HepG2 (cell line): Measurements from ENCODE around the gene SRC. TPM values are rescaled to one million over a fixed set of nuclear protein-coding genes. Genes with fewer than 3 reads are reported as not detected.

Source experiments
- ATAC-seq: fragments of 200-7000 bp; cut with Tn5 transposase; 3 replicates; pipeline ENCODE4 v1.9.1; 2020; ENCODE audit warnings: mild to moderate bottlenecking, moderate library complexity
- BruUV-seq: library from RNA; stranded (reverse); fragments of 400-500 nt; replicated peaks from 2 replicates; lab custom pipeline; 2021; lab: Mats Ljungman, UMichigan
- CTCF ChIA-PET: fragments of 300-600 bp; formaldehyde crosslinking; extraction: SDS; loops from one replicate; lab custom pipeline; 2021; ENCODE audit warnings: low total read pairs, inconsistent platforms, low intra/inter-chr PET ratio; lab: Yijun Ruan, JAX
- POLR2A ChIA-PET: fragments of 350-600 bp; sonication (Branson Sonifier 250); formaldehyde crosslinking; loops from one replicate; lab custom pipeline; 2020; ENCODE audit warnings: antibody characterized with exemption, inconsistent platforms; lab: Yijun Ruan, JAX
- DNase-seq: peaks from one replicate; pipeline ENCODE4 v3.0.0-alpha.2; 2015; ENCODE audit warnings: low spot score
- FAIRE-seq: peaks from 3 replicates; lab custom pipeline; 2011; peaks lifted over from hg19 to GRCh38; lab: Jason Lieb, UNC
- H2AFZ ChIP-seq: one replicate; pipeline ENCODE4 v1.6.1; 2011; ENCODE audit warnings: low read length, inconsistent platforms
- H3K27ac ChIP-seq: fragments of 300-600 bp; 3 replicates; pipeline ENCODE4 v1.8.0; 2011; ENCODE audit warnings: mixed run types, mild to moderate bottlenecking, mixed read lengths, low read length, inconsistent platforms; ENCODE audit not compliant: insufficient read depth; ENCODE audit errors: extremely low read length
- H3K27me3 ChIP-seq, 2 experiments: fragments of 200-600 bp in 1 of 2; 2 replicates in 1 of 2; 3 replicates in 1 of 2; pipeline versions ENCODE4 v1.6.0 to v1.8.0; 2011; ENCODE audit warnings: low read length in 2 of 2, mild to moderate bottlenecking in 2 of 2, moderate library complexity in 2 of 2, inconsistent platforms in 1 of 2; ENCODE audit not compliant: insufficient read depth in 2 of 2, control insufficient read depth in 1 of 2
- H3K36me3 ChIP-seq, 2 experiments: fragments of 200-600 bp in 1 of 2; replicated peaks in 1 of 2; 2 replicates in 1 of 2; 3 replicates in 1 of 2; pipeline versions ENCODE4 v1.5.1 to v1.8.0; 2011; ENCODE audit warnings: low read length in 2 of 2, inconsistent platforms in 1 of 2; ENCODE audit not compliant: insufficient read depth in 2 of 2, control insufficient read depth in 1 of 2
- H3K4me1 ChIP-seq: 2 replicates; pipeline ENCODE4 v1.5.1; 2012; ENCODE audit warnings: low read length, inconsistent platforms; ENCODE audit not compliant: insufficient read depth
- H3K4me2 ChIP-seq: 2 replicates; pipeline ENCODE4 v1.6.0; 2011; ENCODE audit warnings: low read depth, low read length, inconsistent platforms
- H3K4me3 ChIP-seq, 3 experiments: fragments of 200-600 bp in 1 of 3; sonication (generic), shearing (Covaris generic) in 1 of 3; replicated peaks in 1 of 3; 2 replicates each; pipeline ENCODE4 v1.5.1; 2011 to 2016; ENCODE audit warnings: low read length in 3 of 3, inconsistent platforms in 2 of 3, low read depth in 2 of 3, mild to moderate bottlenecking in 2 of 3, control low read depth in 1 of 3, mixed read lengths in 1 of 3; ENCODE audit not compliant: insufficient read depth in 1 of 3
- H3K79me2 ChIP-seq: one replicate; pipeline ENCODE4 v1.6.1; 2011; ENCODE audit warnings: low read length, inconsistent platforms; ENCODE audit not compliant: insufficient read depth
- H3K9ac ChIP-seq: 2 replicates; pipeline ENCODE4 v1.6.0; 2011; ENCODE audit warnings: mild to moderate bottlenecking, low read depth, low read length, inconsistent platforms; ENCODE audit not compliant: insufficient read depth
- H3K9me3 ChIP-seq: 2 replicates; pipeline ENCODE4 v1.5.1; 2012; ENCODE audit warnings: mild to moderate bottlenecking, low read length
- H4K20me1 ChIP-seq: 2 replicates; pipeline ENCODE4 v1.6.0; 2011; ENCODE audit warnings: inconsistent platforms, mild to moderate bottlenecking, low read length, moderate library complexity; ENCODE audit not compliant: insufficient read depth
- CAMTA2 ChIP-seq: sonication (generic); formaldehyde crosslinking; IDR thresholded peaks from 2 replicates; pipeline ENCODE4 v1.4.0; 2020; ENCODE audit warnings: mild to moderate bottlenecking, missing genetic modification reagents, borderline replicate concordance
- FOXO1 ChIP-seq: sonication (generic); formaldehyde crosslinking; IDR thresholded peaks from 2 replicates; pipeline ENCODE4 v1.4.0; 2020; ENCODE audit warnings: missing genetic modification reagents
- JUND ChIP-seq: sonication (generic); formaldehyde crosslinking; IDR thresholded peaks from 2 replicates; pipeline ENCODE4 v1.8.0; 2022; ENCODE audit warnings: mild to moderate bottlenecking, missing genetic modification reagents
- KMT2B ChIP-seq: IDR thresholded peaks from 2 replicates; pipeline ENCODE4 v1.6.1; 2016; ENCODE audit warnings: missing genetic modification reagents, missing compliant biosample characterization
- MAFG ChIP-seq: sonication (generic); formaldehyde crosslinking; IDR thresholded peaks from 2 replicates; pipeline ENCODE4 v1.5.1; 2020; ENCODE audit warnings: mild to moderate bottlenecking, missing genetic modification reagents
- PCBP2 ChIP-seq: fragments of 200-400 bp; formaldehyde crosslinking; optimal IDR thresholded peaks from 2 replicates; pipeline ENCODE3; 2018; ENCODE audit warnings: low read length, low read depth; ENCODE audit not compliant: poor library complexity, severe bottlenecking
- POLR2A ChIP-seq, 2 experiments: IDR thresholded peaks; 2 replicates each; pipeline ENCODE4 v1.6.1; 2011; ENCODE audit warnings: low read depth in 2 of 2, low read length in 2 of 2, mild to moderate bottlenecking in 1 of 2, moderate library complexity in 1 of 2; ENCODE audit not compliant: insufficient read depth in 1 of 2
- POLR2G ChIP-seq: fragments of 200-400 bp; formaldehyde crosslinking; IDR thresholded peaks from 2 replicates; pipeline ENCODE4 v1.6.1; 2018; ENCODE audit warnings: mild to moderate bottlenecking, low read depth, low read length, moderate library complexity
- SKI ChIP-seq: fragments of 450-650 bp; IDR thresholded peaks from one replicate; pipeline ENCODE4 v1.6.1; 2018; ENCODE audit warnings: mild to moderate bottlenecking; ENCODE audit not compliant: partially characterized antibody
- ZBTB21 ChIP-seq: sonication (generic); formaldehyde crosslinking; IDR thresholded peaks from 2 replicates; pipeline ENCODE4 v1.4.0; 2020; ENCODE audit warnings: missing genetic modification reagents
- ZNF180 ChIP-seq: sonication (generic); formaldehyde crosslinking; IDR thresholded peaks from 2 replicates; pipeline ENCODE4 v1.4.0; 2020; ENCODE audit warnings: low read depth, missing genetic modification reagents, borderline replicate concordance
- ZNF501 ChIP-seq: sonication (generic); formaldehyde crosslinking; IDR thresholded peaks from 2 replicates; pipeline ENCODE4 v1.5.1; 2020; ENCODE audit warnings: mild to moderate bottlenecking, moderate library complexity, missing genetic modification reagents
- ZNF564 ChIP-seq: sonication (generic); formaldehyde crosslinking; IDR thresholded peaks from 2 replicates; pipeline ENCODE4 v1.8.1; 2023; ENCODE audit warnings: mild to moderate bottlenecking, missing genetic modification reagents
- ZNF678 ChIP-seq: sonication (generic); formaldehyde crosslinking; IDR thresholded peaks from 2 replicates; pipeline ENCODE4 v1.4.0; 2020; ENCODE audit warnings: mild to moderate bottlenecking, missing genetic modification reagents
- WGBS: methylation state at CpG from one replicate; pipeline ENCODE4 v1.1.6; 2017; ENCODE audit warnings: low lambda C conversion rate; 5-methylcytosine and 5-hydroxymethylcytosine counted together
- in situ Hi-C: cut with HindIII; loops from 2 replicates; pipeline ENCODE4 v1.10.0; 2017; ENCODE audit warnings: low pct_unique_long_range_greater_than_20kb; ENCODE audit not compliant: extremely low pct_ligation_motif_present
- intact Hi-C: fragments of 100-400 bp; cut with micrococcal nuclease; formaldehyde crosslinking; loops from one replicate; pipeline ENCODE4 v1.10.0; 2022; ENCODE audit not compliant: unreplicated experiment
- polyA plus RNA-seq, 8 experiments: library from polyadenylated mRNA; depleted of rRNA in 3 of 8; stranded (reverse) in 7 of 8; unstranded in 1 of 8; fragments of >200 nt; fragmentation: Illumina TruSeq in 4 of 8; extraction: Trizol in 4 of 8; gene quantifications; 2 replicates each; pipeline versions ENCODE4 v1.2.1 to v1.2.3, GENCODE V29; 2011 to 2016; ENCODE audit warnings: low read depth in 4 of 8, missing spikeins in 1 of 8, mixed read lengths in 1 of 8; ENCODE audit not compliant: insufficient read depth in 1 of 8
- total RNA-seq, 5 experiments: library from RNA; depleted of rRNA; stranded (reverse); fragments of >200 nt; fragmentation: Illumina TruSeq; extraction: Trizol; gene quantifications; 2 replicates each; pipeline ENCODE4 v1.2.3, GENCODE V29; 2016; ENCODE audit warnings: low read depth in 1 of 5
- TF ChIP-seq, protein P1 (sequence below): sonication (generic); formaldehyde crosslinking; IDR thresholded peaks from 2 replicates; pipeline ENCODE4 v1.4.0; 2020; ENCODE audit warnings: missing genetic modification reagents
- TF ChIP-seq, protein P2 (sequence below): sonication (generic); formaldehyde crosslinking; IDR thresholded peaks from 2 replicates; pipeline ENCODE4 v1.9.0; 2021; ENCODE audit warnings: missing genetic modification reagents, borderline replicate concordance

The SRC gene
- total and polyA plus RNA-seq, 2 of the 13 experiments (the other 11 are each of a cell fraction or from before 2014, with no cell fraction given): 54.7 to 192 TPM

DNA sequence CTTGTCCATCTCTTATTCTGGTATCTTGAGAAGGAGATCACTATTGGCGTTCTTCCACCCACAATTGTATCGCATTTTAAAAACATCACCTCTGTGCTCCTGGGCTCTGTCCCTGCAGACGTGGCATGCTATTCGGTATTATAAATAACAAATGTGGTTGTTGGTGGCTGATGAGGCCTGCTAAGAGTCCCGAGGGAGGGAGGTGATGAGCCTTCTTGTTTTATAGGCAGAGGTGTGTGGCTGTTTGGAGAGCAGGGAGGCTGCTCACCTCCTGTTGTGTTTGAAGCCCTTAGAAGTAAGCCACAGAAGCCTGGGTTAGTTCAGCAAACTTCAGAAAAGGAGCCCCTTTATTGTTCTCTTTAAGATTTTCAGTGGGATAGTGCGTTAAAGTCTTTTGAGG is 40.9 kb upstream of the SRC start (continued):
- TF ChIP-seq, protein P1, sequence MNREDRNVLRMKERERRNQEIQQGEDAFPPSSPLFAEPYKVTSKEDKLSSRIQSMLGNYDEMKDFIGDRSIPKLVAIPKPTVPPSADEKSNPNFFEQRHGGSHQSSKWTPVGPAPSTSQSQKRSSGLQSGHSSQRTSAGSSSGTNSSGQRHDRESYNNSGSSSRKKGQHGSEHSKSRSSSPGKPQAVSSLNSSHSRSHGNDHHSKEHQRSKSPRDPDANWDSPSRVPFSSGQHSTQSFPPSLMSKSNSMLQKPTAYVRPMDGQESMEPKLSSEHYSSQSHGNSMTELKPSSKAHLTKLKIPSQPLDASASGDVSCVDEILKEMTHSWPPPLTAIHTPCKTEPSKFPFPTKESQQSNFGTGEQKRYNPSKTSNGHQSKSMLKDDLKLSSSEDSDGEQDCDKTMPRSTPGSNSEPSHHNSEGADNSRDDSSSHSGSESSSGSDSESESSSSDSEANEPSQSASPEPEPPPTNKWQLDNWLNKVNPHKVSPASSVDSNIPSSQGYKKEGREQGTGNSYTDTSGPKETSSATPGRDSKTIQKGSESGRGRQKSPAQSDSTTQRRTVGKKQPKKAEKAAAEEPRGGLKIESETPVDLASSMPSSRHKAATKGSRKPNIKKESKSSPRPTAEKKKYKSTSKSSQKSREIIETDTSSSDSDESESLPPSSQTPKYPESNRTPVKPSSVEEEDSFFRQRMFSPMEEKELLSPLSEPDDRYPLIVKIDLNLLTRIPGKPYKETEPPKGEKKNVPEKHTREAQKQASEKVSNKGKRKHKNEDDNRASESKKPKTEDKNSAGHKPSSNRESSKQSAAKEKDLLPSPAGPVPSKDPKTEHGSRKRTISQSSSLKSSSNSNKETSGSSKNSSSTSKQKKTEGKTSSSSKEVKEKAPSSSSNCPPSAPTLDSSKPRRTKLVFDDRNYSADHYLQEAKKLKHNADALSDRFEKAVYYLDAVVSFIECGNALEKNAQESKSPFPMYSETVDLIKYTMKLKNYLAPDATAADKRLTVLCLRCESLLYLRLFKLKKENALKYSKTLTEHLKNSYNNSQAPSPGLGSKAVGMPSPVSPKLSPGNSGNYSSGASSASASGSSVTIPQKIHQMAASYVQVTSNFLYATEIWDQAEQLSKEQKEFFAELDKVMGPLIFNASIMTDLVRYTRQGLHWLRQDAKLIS (CRISPR knock-in tag): no peak
- TF ChIP-seq JUND (CRISPR knock-in tag) (no peak), MAFG (CRISPR knock-in tag) (no peak)

DNA sequence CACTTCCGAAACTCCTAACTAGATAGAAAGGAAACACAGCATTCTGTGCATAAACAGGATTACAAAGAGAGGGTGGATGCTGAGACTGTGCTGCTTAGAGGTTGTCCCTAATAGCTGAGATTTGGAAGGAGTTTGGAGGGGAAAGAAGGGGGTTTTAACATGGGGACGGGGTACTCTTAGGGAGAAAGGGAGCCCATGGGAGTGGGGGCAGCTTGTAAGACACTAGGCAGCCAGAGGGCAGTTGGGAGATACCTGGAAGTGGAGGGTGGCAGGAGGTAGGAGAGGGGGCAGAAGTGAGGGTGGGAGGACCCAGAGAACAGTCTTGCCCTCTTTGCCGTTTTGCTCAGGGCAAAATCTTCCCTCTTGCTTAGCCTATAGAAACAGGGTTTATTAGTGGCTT is 40.1 kb upstream of the SRC start:
- peaks cover 20% of the 10 kb centered on the region for H3K4me1 ChIP-seq
- DNase-seq (no peak), FAIRE-seq (no peak)
- no peaks in the 10 kb centered on the region for H3K27me3 ChIP-seq
- no TSS peak for BruUV-seq
- 95% methylated on average over 3 of the region's 3 CpGs for WGBS
- CTCF ChIA-PET: no interaction called here
- H3K27ac ChIP-seq: no peak overlapping the region
- no peak overlapping the region for H2AFZ ChIP-seq
- no peaks in the 10 kb centered on the region for H3K9me3 ChIP-seq
- intact Hi-C loops: no loop called here
- H3K79me2 ChIP-seq: peaks cover 2% of the 10 kb centered on the region
- TF ChIP-seq ZNF678 (CRISPR knock-in tag) (no peak), FOXO1 (no peak), CAMTA2 (no peak), ZNF564 (CRISPR knock-in tag) (no peak), POLR2G (0 out of 2 replicates have a peak, but pooled peaks have one; percentile 24), PCBP2 (peak; percentile 57), POLR2A (IDR thresholded peaks at IDR 0.05; ENCODE audit: insufficient read depth in 1 of 2, low read depth in 2 of 2, low read length in 2 of 2) (no peak), KMT2B (CRISPR knock-in tag) (no peak), ZBTB21 (CRISPR knock-in tag) (no peak), SKI (no peak), ZNF180 (CRISPR knock-in tag) (no peak), ZNF501 (CRISPR knock-in tag) (no peak)
- TF ChIP-seq, protein P2, sequence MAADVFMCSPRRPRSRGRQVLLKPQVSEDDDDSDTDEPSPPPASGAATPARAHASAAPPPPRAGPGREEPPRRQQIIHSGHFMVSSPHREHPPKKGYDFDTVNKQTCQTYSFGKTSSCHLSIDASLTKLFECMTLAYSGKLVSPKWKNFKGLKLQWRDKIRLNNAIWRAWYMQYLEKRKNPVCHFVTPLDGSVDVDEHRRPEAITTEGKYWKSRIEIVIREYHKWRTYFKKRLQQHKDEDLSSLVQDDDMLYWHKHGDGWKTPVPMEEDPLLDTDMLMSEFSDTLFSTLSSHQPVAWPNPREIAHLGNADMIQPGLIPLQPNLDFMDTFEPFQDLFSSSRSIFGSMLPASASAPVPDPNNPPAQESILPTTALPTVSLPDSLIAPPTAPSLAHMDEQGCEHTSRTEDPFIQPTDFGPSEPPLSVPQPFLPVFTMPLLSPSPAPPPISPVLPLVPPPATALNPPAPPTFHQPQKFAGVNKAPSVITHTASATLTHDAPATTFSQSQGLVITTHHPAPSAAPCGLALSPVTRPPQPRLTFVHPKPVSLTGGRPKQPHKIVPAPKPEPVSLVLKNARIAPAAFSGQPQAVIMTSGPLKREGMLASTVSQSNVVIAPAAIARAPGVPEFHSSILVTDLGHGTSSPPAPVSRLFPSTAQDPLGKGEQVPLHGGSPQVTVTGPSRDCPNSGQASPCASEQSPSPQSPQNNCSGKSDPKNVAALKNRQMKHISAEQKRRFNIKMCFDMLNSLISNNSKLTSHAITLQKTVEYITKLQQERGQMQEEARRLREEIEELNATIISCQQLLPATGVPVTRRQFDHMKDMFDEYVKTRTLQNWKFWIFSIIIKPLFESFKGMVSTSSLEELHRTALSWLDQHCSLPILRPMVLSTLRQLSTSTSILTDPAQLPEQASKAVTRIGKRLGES (CRISPR knock-in tag): no peak
- TF ChIP-seq, all 625 proteins: peak for 2
- no peak overlapping the region for H3K4me2 ChIP-seq
- H3K4me3 ChIP-seq: no peak overlapping the region
- in situ Hi-C loops: no loop called here
- H3K9ac ChIP-seq: no peak overlapping the region
- H3K36me3 ChIP-seq: peaks cover 26 to 54% of the 10 kb centered on the region in 2 experiments
- H4K20me1 ChIP-seq: no peaks in the 10 kb centered on the region
- POLR2A ChIA-PET: interaction anchor here (1.1 kb wide), 1 partner anchor 16 kb away, joined by 3 read pairs; the partner anchor contains the start of gene MANBAL
- ATAC-seq: no peak
